Fibroblast of mammary gland (primary cell): ENCODE results near the gene ABCB10.

ENCODE experiments used
- DNase-seq: peaks from one replicate; pipeline ENCODE4 v3.0.0-alpha.2; 2010; ENCODE audit warnings: low read depth
- H3K4me3 ChIP-seq: 2 replicates; pipeline ENCODE4 v1.5.1; 2011; ENCODE audit warnings: low read depth, mild to moderate bottlenecking, low read length, moderate library complexity; ENCODE audit not compliant: control insufficient read depth
- TF ChIP-seq, protein P1 (sequence below): conservative IDR thresholded peaks from 2 replicates; pipeline ENCODE4 v1.5.1; 2011; ENCODE audit warnings: low read depth, low read length, inconsistent platforms; ENCODE audit not compliant: control insufficient read depth, insufficient read depth

The ABCB10 gene

DNA sequence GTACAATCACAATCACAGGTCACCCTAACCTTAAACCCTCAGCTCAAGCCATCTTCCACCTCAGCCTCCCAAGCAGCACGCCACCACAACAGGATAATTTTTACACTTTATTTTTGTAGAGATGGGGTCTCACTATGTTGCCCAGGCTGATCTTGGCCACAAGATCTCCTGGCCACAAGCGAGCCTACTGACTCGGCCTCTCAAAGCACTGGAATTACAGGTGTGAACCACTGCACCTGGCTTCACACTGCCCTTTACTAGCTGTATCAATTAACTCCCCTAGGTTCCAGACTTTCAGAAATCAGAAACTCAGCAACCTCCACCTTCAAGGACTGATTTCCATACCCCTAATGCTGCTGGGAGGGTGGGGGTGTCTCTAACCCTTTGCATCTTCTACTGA lies 87.3 kb downstream of the ABCB10 start:
- H3K4me3 ChIP-seq, result no peak overlapping the region
- TF ChIP-seq, protein P1, sequence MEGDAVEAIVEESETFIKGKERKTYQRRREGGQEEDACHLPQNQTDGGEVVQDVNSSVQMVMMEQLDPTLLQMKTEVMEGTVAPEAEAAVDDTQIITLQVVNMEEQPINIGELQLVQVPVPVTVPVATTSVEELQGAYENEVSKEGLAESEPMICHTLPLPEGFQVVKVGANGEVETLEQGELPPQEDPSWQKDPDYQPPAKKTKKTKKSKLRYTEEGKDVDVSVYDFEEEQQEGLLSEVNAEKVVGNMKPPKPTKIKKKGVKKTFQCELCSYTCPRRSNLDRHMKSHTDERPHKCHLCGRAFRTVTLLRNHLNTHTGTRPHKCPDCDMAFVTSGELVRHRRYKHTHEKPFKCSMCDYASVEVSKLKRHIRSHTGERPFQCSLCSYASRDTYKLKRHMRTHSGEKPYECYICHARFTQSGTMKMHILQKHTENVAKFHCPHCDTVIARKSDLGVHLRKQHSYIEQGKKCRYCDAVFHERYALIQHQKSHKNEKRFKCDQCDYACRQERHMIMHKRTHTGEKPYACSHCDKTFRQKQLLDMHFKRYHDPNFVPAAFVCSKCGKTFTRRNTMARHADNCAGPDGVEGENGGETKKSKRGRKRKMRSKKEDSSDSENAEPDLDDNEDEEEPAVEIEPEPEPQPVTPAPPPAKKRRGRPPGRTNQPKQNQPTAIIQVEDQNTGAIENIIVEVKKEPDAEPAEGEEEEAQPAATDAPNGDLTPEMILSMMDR, result no peak

DNA sequence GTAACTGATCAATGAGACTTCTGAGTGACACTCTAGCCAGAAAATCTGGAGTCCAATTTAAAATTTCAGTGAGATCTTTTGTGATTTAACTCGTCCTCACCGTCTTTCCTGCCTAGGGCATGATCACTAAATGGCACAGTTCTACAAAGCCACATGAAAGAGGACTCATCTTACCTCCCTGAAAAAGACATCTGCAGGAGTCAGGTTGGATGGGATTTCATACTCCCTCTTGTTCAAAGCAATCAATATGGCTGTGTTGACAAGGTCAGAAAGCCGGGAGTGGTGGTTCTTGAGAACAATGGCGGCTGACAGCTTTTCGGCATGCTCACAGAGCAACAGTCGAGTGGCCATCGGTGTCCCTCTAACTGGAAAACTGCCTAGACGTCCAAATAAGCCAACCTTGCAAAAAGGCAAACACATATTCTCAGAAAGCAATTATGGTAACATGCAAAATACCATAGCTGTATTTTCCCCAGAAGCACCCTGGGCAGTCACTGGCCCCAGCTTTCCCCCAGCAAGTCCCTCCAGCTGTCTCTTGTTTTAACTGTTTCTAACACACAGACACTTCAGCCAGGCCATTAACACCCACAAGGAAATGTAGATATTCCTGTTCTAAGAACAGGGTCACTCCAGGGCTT lies 88.0 kb downstream of the ABCB10 start:
- no peak overlapping the region for H3K4me3 ChIP-seq
- TF ChIP-seq, protein P1, result no peak
- no peak for DNase-seq

More for the DNA sequence above, 87.3 kb downstream of the ABCB10 start:
- DNase-seq, result no peak

DNA sequence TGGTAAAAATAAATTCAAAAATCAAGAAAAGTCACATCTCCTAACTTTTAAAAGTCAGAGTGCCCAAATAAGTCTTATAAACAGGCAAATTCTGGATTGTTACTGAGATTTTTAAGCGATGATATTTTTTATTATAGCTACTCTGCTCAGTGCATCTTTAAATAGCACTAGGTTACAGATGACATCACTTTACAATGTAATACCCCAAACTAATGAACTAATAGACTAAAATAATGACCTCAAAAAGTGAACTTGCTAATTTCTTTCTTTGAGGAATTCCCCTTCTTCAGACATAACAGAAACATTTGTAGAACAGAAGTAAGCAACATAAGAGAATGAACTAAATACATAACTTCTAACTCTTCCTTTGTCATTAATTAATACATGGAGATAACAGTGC lies 91.6 kb downstream of the ABCB10 start:
- H3K4me3 ChIP-seq, result no peak overlapping the region
- DNase-seq, result no peak
- TF ChIP-seq, protein P1, result no peak
